Measurements from ENCODE around the gene GRB7. TPM values are rescaled to one million over a fixed set of nuclear protein-coding genes. Genes with fewer than 3 reads are reported as not detected.

Gene GRB7
- total RNA-seq, 2 donors from 2014 or later: 54.6 to 73.9 TPM

- H3K27me3 Mint-ChIP-seq (ENCODE audit: insufficient read depth): peaks cover 13% of the 10 kb centered on the region
Observed at GRCh38 chr17:39769974-39770587, 32.3 kb downstream of the GRB7 start.

DNA sequence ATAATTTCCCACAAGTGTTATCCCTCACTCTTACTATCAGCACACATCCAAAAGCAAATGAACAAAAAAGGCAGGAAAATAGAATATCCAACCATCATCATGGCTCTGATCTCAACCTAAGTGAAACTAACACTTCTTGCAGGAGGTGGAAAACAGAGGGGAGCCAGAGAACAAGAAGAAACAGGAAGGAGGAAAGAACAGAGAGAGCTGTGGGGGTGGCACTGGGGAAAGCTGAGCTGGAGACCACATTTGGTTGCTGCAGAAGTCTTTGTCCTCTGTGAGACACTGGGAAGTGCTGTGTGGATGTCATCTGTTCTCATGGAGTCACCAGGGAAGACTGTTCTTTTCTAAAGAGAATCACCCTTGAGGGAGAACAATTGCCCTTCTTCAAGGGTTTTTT is 34.7 kb downstream of the GRB7 start:
- Histone ChIP-seq H3K36me3 (ENCODE audit: control insufficient read depth, insufficient read depth, low read length) (no peaks in the 10 kb centered on the region), H3K27ac (ENCODE audit: low read depth, low read length) (no peak overlapping the region), H3K27me3 (ENCODE audit: control insufficient read depth, insufficient read depth, low read length, poor library complexity, severe bottlenecking) (no peaks in the 10 kb centered on the region), H3K4me1 (ENCODE audit: control insufficient read depth, insufficient read depth, low read length) (no peaks in the 10 kb centered on the region), H3K4me3 (ENCODE audit: low read length) (no peak overlapping the region), H3K9me3 (ENCODE audit: control insufficient read depth, low read length) (no peaks in the 10 kb centered on the region), H3K9ac (ENCODE audit: extremely low read depth, low read length, poor library complexity, severe bottlenecking) (no peak overlapping the region)
- Mint-ChIP-seq H3K4me1 (peaks cover 13% of the 10 kb centered on the region), H3K27me3 (ENCODE audit: insufficient read depth) (no peaks in the 10 kb centered on the region), H3K27ac (no peak overlapping the region), H3K4me3 (no peak overlapping the region), H3K36me3 (ENCODE audit: low read depth) (no peaks in the 10 kb centered on the region), H3K9me3 (no peaks in the 10 kb centered on the region)
- DNase-seq: peak; percentile 28
- TF ChIP-seq CTCF (conservative IDR thresholded peaks at IDR 0.05): no peak

More at GRCh38 chr17:39769974-39770587, 32.3 kb downstream of the GRB7 start:
- 88 to 92% methylated on average over 8 of the region's 8 CpGs for WGBS, 2 experiments (ENCODE audit: insufficient coverage in 1 of 2, insufficient read length in 1 of 2)
- H3K4me1 ChIP-seq (ENCODE audit: control insufficient read depth, insufficient read depth, low read length): no peaks in the 10 kb centered on the region
- no peaks in the 10 kb centered on the region for H3K9me3 ChIP-seq (ENCODE audit: control insufficient read depth, low read length)
- no peak overlapping the region for H3K9ac ChIP-seq (ENCODE audit: extremely low read depth, low read length, poor library complexity, severe bottlenecking)
- H3K36me3 ChIP-seq (ENCODE audit: control insufficient read depth, insufficient read depth, low read length): no peaks in the 10 kb centered on the region
- peaks cover 13% of the 10 kb centered on the region for H3K4me1 Mint-ChIP-seq
- H3K36me3 Mint-ChIP-seq (ENCODE audit: low read depth): no peaks in the 10 kb centered on the region
- peak; percentile 22 for DNase-seq
- TF ChIP-seq CTCF (conservative IDR thresholded peaks at IDR 0.05): no peak
- no peaks in the 10 kb centered on the region for H3K27me3 ChIP-seq (ENCODE audit: control insufficient read depth, insufficient read depth, low read length, poor library complexity, severe bottlenecking)
- no peak overlapping the region for H3K4me3 ChIP-seq (ENCODE audit: low read length)
- no peak overlapping the region for H3K4me3 Mint-ChIP-seq
- H3K9me3 Mint-ChIP-seq: no peaks in the 10 kb centered on the region
- no peak overlapping the region for H3K27ac ChIP-seq (ENCODE audit: low read depth, low read length)
- no peak overlapping the region for H3K27ac Mint-ChIP-seq

- Histone ChIP-seq H3K27ac (ENCODE audit: low read depth, low read length) (no peak overlapping the region), H3K36me3 (ENCODE audit: control insufficient read depth, insufficient read depth, low read length) (no peaks in the 10 kb centered on the region), H3K9ac (ENCODE audit: extremely low read depth, low read length, poor library complexity, severe bottlenecking) (no peak overlapping the region), H3K9me3 (ENCODE audit: control insufficient read depth, low read length) (no peaks in the 10 kb centered on the region), H3K27me3 (ENCODE audit: control insufficient read depth, insufficient read depth, low read length, poor library complexity, severe bottlenecking) (no peaks in the 10 kb centered on the region), H3K4me3 (ENCODE audit: low read length) (no peak overlapping the region), H3K4me1 (ENCODE audit: control insufficient read depth, insufficient read depth, low read length) (no peaks in the 10 kb centered on the region)
- Mint-ChIP-seq H3K9me3 (no peaks in the 10 kb centered on the region), H3K36me3 (ENCODE audit: low read depth) (no peaks in the 10 kb centered on the region), H3K4me3 (no peak overlapping the region), H3K27me3 (ENCODE audit: insufficient read depth) (no peaks in the 10 kb centered on the region), H3K27ac (no peak overlapping the region), H3K4me1 (peaks cover 13% of the 10 kb centered on the region)
- WGBS, 2 experiments (ENCODE audit: insufficient coverage in 1 of 2, insufficient read length in 1 of 2): 92 to 96% methylated on average over 4 to 6 of the region's 7 CpGs
- no peak for TF ChIP-seq CTCF (conservative IDR thresholded peaks at IDR 0.05)
- DNase-seq: peak; percentile 54
Observed at GRCh38 chr17:39772987-39773934, 35.5 kb downstream of the GRB7 start.
